H9 (cell line): ENCODE data around the gene SNN. TPM values are rescaled to one million over a fixed set of nuclear protein-coding genes. Genes with fewer than 3 reads are reported as not detected.

Experiments used
- DNase-seq: peaks from one replicate; pipeline ENCODE4 v3.0.0-alpha.2; 2017
- H2AFZ ChIP-seq: one replicate; pipeline ENCODE4 v1.6.1; 2013; ENCODE audit warnings: mild to moderate bottlenecking, low read length, control low read depth, moderate library complexity
- H2AK5ac ChIP-seq: 2 replicates; pipeline ENCODE4 v1.6.1; 2013; ENCODE audit warnings: low read length, control low read depth, mixed read lengths; ENCODE audit not compliant: insufficient read length
- H2BK120ac ChIP-seq: one replicate; pipeline ENCODE4 v1.6.1; 2013; ENCODE audit warnings: low read depth, mild to moderate bottlenecking, low read length, control low read depth, inconsistent platforms; ENCODE audit not compliant: poor library complexity, severe bottlenecking
- H2BK12ac ChIP-seq: 2 replicates; pipeline ENCODE4 v1.6.1; 2013; ENCODE audit warnings: low read length, control low read depth, mixed read lengths, low read depth; ENCODE audit not compliant: insufficient read length
- H2BK15ac ChIP-seq: 2 replicates; pipeline ENCODE4 v1.6.1; 2013; ENCODE audit warnings: low read depth, low read length, control low read depth
- H2BK20ac ChIP-seq: one replicate; pipeline ENCODE4 v1.6.1; 2013; ENCODE audit warnings: low read depth, mild to moderate bottlenecking, low read length, control low read depth, inconsistent platforms; ENCODE audit not compliant: poor library complexity, severe bottlenecking
- H2BK5ac ChIP-seq: 2 replicates; pipeline ENCODE4 v1.6.1; 2013; ENCODE audit warnings: low read length, control low read depth, mixed read lengths; ENCODE audit not compliant: insufficient read length
- H3K14ac ChIP-seq: 2 replicates; pipeline ENCODE4 v1.6.1; 2013; ENCODE audit warnings: low read length, control low read depth; ENCODE audit not compliant: insufficient read depth
- H3K18ac ChIP-seq: 2 replicates; pipeline ENCODE4 v1.6.1; 2013; ENCODE audit warnings: low read depth, mild to moderate bottlenecking, mixed read lengths, low read length, control low read depth; ENCODE audit not compliant: insufficient read length
- H3K23ac ChIP-seq: 2 replicates; pipeline ENCODE4 v1.6.1; 2013; ENCODE audit warnings: low read length, control low read depth, mixed read lengths, low read depth; ENCODE audit not compliant: insufficient read length
- H3K23me2 ChIP-seq: 2 replicates; pipeline ENCODE4 v1.6.1; 2013; ENCODE audit warnings: low read depth, mild to moderate bottlenecking, mixed read lengths, low read length, control low read depth; ENCODE audit not compliant: insufficient read length, poor library complexity, severe bottlenecking
- H3K27ac ChIP-seq: 2 replicates; pipeline ENCODE4 v1.5.1; 2013; ENCODE audit warnings: low read length, control low read depth, mixed read lengths, low read depth; ENCODE audit not compliant: insufficient read length
- H3K27me3 ChIP-seq: 2 replicates; pipeline ENCODE4 v1.6.1; 2013; ENCODE audit warnings: low read length, control low read depth, inconsistent platforms; ENCODE audit not compliant: insufficient read depth
- H3K4ac ChIP-seq: 2 replicates; pipeline ENCODE4 v1.6.1; 2013; ENCODE audit warnings: low read depth, mild to moderate bottlenecking, control low read depth, inconsistent platforms, low read length, moderate library complexity
- H3K4me1 ChIP-seq: 2 replicates; pipeline ENCODE4 v1.6.1; 2013; ENCODE audit warnings: low read length, control low read depth, inconsistent platforms; ENCODE audit not compliant: insufficient read depth
- H3K4me2 ChIP-seq: 2 replicates; pipeline ENCODE4 v1.6.1; 2013; ENCODE audit warnings: low read length, control low read depth, mixed read lengths; ENCODE audit not compliant: insufficient read length, insufficient read depth
- H3K56ac ChIP-seq: 2 replicates; pipeline ENCODE4 v1.6.1; 2013; ENCODE audit warnings: low read depth, mild to moderate bottlenecking, mixed read lengths, low read length, control low read depth; ENCODE audit not compliant: insufficient read length
- H3K79me1 ChIP-seq: 2 replicates; pipeline ENCODE4 v1.6.1; 2013; ENCODE audit warnings: low read depth, mild to moderate bottlenecking, moderate library complexity, low read length, control low read depth, inconsistent platforms; ENCODE audit not compliant: insufficient read depth, poor library complexity, severe bottlenecking
- H3K79me2 ChIP-seq: 2 replicates; pipeline ENCODE4 v1.6.1; 2013; ENCODE audit warnings: low read length, control low read depth, inconsistent platforms; ENCODE audit not compliant: insufficient read depth
- H3K9ac ChIP-seq: 2 replicates; pipeline ENCODE4 v1.6.1; 2013; ENCODE audit warnings: low read length, control low read depth, mixed read lengths; ENCODE audit not compliant: insufficient read length; ENCODE audit errors: extremely low read depth
- H3K9me3 ChIP-seq: one replicate; pipeline ENCODE4 v1.6.1; 2013; ENCODE audit warnings: low read depth, low read length, inconsistent platforms; ENCODE audit not compliant: control insufficient read depth
- H3T11ph ChIP-seq: one replicate; pipeline ENCODE4 v1.6.1; 2013; ENCODE audit warnings: mild to moderate bottlenecking, low read length, control low read depth, inconsistent platforms
- H4K20me1 ChIP-seq: one replicate; pipeline ENCODE4 v1.6.1; 2013; ENCODE audit not compliant: control insufficient read depth, insufficient read length, insufficient read depth
- H4K5ac ChIP-seq: 2 replicates; pipeline ENCODE4 v1.6.1; 2013; ENCODE audit warnings: low read depth, mild to moderate bottlenecking, mixed read lengths, low read length, control low read depth; ENCODE audit not compliant: insufficient read length
- H4K8ac ChIP-seq: replicated peaks from 2 replicates; pipeline ENCODE4 v1.6.1; 2013; ENCODE audit warnings: low read length, control low read depth, mixed read lengths, low read depth; ENCODE audit not compliant: insufficient read length
- H4K91ac ChIP-seq: 2 replicates; pipeline ENCODE4 v1.6.1; 2013; ENCODE audit warnings: low read depth, mild to moderate bottlenecking, moderate library complexity, mixed read lengths, low read length, control low read depth; ENCODE audit not compliant: insufficient read length
- H3K27ac Mint-ChIP-seq, 3 experiments: 2 replicates in 2 of 3; 3 replicates in 1 of 3; pipeline ENCODE4 v1.8.0; 2020 to 2021; ENCODE audit warnings: mixed read lengths in 3 of 3, mild to moderate bottlenecking in 1 of 3, moderate library complexity in 1 of 3
- H3K27me3 Mint-ChIP-seq: 2 replicates; pipeline ENCODE4 v1.8.0; 2021; ENCODE audit warnings: low read depth, mild to moderate bottlenecking, moderate library complexity, mixed read lengths
- H3K36me3 Mint-ChIP-seq, 3 experiments: 2 replicates in 2 of 3; 3 replicates in 1 of 3; pipeline ENCODE4 v1.8.0; 2020 to 2021; ENCODE audit warnings: low read depth in 3 of 3, mixed read lengths in 3 of 3; ENCODE audit not compliant: insufficient read depth in 1 of 3
- H3K4me1 Mint-ChIP-seq, 2 experiments: 2 replicates each; pipeline ENCODE4 v1.8.0; 2020; ENCODE audit warnings: mixed read lengths in 2 of 2
- H3K4me3 Mint-ChIP-seq, 2 experiments: 2 replicates in 1 of 2; 3 replicates in 1 of 2; pipeline ENCODE4 v1.8.0; 2020 to 2021; ENCODE audit warnings: mild to moderate bottlenecking in 2 of 2, mixed read lengths in 2 of 2, moderate library complexity in 1 of 2
- H3K9me3 Mint-ChIP-seq, 2 experiments: 2 replicates in 1 of 2; 3 replicates in 1 of 2; pipeline ENCODE4 v1.8.0; 2020; ENCODE audit warnings: mild to moderate bottlenecking in 2 of 2, mixed read lengths in 2 of 2, moderate library complexity in 1 of 2
- CTCF ChIP-seq: fragments of 200-600 bp; sonication (generic); conservative IDR thresholded peaks from 3 replicates; pipeline ENCODE4 v1.8.0; 2021; ENCODE audit warnings: antibody characterized with exemption, mild to moderate bottlenecking
- WGBS: extraction: QIAGEN DNeasy Blood & Tissue Kit; methylation state at CpG from one replicate; pipeline ENCODE4 v1.1.7; 2013; ENCODE audit warnings: missing lambda C conversion rate, low lambda C conversion rate, mixed read lengths; ENCODE audit not compliant: insufficient read length; ENCODE audit errors: extremely low coverage; 5-methylcytosine and 5-hydroxymethylcytosine counted together
- total RNA-seq: library from RNA; stranded (reverse); gene quantifications from 2 replicates; pipeline ENCODE4 v1.2.1, GENCODE V29; 2021

Gene SNN
- total RNA-seq, 1 experiment from 2014 or later = 44.2 TPM

DNA sequence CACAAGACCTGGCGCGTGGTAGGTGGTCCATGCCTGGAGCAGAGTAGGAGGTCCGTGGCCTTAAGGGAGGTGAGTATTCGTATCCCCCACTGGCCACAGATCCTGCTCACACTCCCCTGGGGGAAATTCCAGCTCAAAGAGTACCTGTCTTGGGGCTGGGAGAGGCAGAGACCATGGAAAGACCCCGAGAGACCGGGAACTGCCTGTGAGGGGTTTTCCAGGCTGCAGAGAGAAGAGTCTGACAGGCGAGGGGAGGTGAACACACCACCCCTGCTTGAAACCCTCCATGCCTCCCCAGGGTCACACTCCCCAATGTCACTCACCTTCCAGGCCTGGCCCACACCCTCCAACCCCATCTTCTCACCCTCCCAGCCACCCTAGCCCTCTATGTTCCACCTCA lies 12.6 kb upstream of the SNN start:
- Histone ChIP-seq H3K23ac (no peak overlapping the region), H3K14ac (peak overlapping the region; percentile 62; the same call in 1 of the 2 replicates), H2BK20ac (no peak overlapping the region), H2AFZ (no peak overlapping the region), H3K4me2 (no peak overlapping the region), H4K91ac (no peak overlapping the region), H2BK12ac (no peak overlapping the region), H3K79me2 (no peaks in the 10 kb centered on the region), H3K4ac (no peak overlapping the region), H2BK5ac (no peak overlapping the region), H3K9me3 (no peaks in the 10 kb centered on the region), H3K27ac (no peak overlapping the region), H2BK15ac (no peak overlapping the region), H3K56ac (no peak overlapping the region), H2BK120ac (no peak overlapping the region), H3K23me2 (no peaks in the 10 kb centered on the region), H2AK5ac (no peak overlapping the region), H4K8ac (no peak overlapping the region), H3T11ph (no peak overlapping the region), H4K20me1 (no peaks in the 10 kb centered on the region), H3K18ac (no peak overlapping the region), H3K79me1 (no peaks in the 10 kb centered on the region), H3K4me1 (peaks cover 2% of the 10 kb centered on the region; the same call in 1 of the 2 replicates), H4K5ac (no peak overlapping the region), H3K27me3 (no peaks in the 10 kb centered on the region), H3K9ac (no peak overlapping the region)
- peaks cover 6 to 7% of the 10 kb centered on the region in 2 experiments for H3K4me1 Mint-ChIP-seq
- no peaks in the 10 kb centered on the region; a peak in 1 of 5 replicates for H3K9me3 Mint-ChIP-seq
- H3K27me3 Mint-ChIP-seq = no peaks in the 10 kb centered on the region; the same call in 1 of the 2 replicates
- no peak for DNase-seq
- no peak overlapping the region for H3K27ac Mint-ChIP-seq
- WGBS = no CpG with 5 or more reads among the region's 7 CpGs
- TF ChIP-seq CTCF = no peak
- H3K4me3 Mint-ChIP-seq = no peak overlapping the region
- H3K36me3 Mint-ChIP-seq = no peaks in the 10 kb centered on the region
